ENCODE results near the gene PARG.
"Not testable (repeated sequence)": the region's sequence is repeated elsewhere in the genome, so short reads cannot be mapped to it uniquely, and the experiment has no call there.

PARG gene

DNA sequence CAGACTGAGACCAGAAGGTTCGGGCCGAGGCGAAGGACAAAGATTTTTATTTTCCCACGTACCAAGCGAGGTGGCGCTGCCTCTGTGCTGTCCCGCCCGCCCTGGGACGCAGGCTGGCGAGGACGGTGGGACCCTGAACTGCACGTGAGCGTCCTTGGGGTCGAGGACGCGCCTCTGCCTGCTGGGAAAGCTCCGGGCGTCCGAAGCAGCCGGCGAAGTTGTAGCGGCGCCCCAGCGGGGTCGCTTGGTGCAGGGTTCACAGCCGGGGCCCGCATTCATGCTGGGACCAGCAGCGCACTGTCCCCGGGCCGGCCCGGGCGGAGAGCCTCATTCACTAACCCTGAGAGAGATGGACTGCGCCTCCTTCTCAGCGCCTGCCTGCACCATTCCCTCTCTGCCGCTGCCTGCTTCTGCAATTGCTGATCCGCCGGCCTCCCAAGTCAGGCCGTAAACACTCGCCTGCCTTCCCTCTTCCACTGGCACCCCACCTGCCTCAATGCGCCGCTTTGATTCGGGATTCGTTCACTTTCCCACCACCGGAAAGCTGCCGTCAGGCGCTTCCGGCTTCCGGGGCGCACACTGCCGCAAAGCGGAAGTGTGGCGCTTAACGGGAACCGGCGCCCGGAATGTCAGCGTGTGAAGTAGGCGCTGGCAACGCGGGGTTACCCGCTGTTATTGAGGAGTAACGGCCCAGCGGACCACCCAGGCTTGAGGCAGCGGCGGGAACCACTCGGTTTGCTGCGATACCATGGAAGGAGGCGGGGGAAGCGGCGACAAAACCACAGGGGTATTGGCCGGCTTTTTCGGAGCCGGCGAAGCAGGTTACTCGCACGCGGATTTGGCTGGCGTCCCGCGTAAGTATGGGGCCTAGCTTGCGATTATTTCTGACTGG lies at the start of gene PARG, which contains the start of gene TIMM23B:
Gene PARG (minus strand): TSS at position 581 of the 892 bp plus-strand sequence. CDS start 302 bp downstream, at position 279.
Gene TIMM23B (plus strand): TSS at position 607 of the 892 bp plus-strand sequence. CDS start 142 bp downstream, at position 749.
- DNase-seq = peak; percentile 19 to 25

DNA sequence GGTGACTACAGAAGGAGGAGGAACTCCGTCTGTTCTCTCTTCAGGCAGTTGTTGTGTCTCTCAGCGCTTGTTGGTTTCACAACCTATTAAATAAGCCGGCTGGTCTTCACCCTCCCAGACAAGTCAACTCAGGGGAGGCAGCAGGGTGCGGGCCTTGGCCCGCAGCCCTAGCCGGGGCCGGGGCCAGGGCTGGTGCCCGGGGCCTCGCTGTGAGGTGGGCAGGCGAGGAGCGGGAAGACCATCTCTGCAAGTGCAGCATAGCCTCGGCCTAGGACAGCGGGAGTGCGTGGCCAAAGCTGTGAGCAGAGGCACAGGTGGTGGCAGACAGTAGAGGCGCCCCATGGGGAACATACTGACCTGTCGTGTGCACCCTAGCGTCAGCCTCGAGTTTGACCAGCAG lies 46.5 kb upstream of the PARG start, which contains the start of gene AGAP6:
Gene AGAP6 (plus strand): TSS at position 31 of the 400 bp plus-strand sequence. CDS start 310 bp downstream, at position 341.
- not testable (repeated sequence) for DNase-seq

DNA sequence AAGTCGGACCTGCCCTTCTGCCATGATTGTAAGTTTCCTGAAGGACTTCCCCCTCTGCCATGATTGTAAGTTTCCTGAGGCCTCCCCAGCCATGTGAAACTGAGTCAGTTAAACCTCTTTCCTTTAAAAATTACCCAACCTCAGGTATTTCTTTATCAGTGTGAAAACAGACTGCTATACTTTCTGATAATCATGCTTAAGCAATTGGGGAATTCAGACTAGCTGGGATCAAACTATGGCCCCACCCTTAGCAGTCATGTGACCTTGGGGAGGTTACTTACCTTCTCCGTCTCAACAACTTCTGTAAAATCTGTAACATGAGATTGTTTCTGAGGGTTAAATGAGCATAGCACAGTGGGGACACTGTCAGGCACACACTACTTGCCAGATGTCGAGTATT lies 45.4 kb upstream of the PARG start:
- not testable (repeated sequence) for DNase-seq

DNA sequence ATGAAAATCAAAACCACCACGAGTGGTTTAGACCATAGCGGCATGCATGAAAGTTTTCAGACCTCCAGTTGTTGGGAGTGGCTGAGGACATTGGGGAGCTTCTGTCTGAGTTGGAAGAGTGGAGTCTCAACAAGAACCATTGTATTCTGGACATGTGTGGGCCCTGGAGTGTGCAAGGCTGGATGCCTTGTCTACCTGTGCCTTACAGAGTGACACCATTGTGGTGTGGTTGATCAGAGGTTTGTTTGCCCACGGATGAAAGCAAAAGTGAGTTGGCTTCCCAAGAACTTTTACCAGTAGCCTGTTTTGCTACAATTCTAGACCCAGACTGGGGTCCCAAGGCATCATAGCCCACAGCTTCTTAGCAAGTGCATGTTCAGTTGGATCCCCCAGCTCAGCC lies 35.9 kb upstream of the PARG start:
- DNase-seq = not testable (repeated sequence)

DNA sequence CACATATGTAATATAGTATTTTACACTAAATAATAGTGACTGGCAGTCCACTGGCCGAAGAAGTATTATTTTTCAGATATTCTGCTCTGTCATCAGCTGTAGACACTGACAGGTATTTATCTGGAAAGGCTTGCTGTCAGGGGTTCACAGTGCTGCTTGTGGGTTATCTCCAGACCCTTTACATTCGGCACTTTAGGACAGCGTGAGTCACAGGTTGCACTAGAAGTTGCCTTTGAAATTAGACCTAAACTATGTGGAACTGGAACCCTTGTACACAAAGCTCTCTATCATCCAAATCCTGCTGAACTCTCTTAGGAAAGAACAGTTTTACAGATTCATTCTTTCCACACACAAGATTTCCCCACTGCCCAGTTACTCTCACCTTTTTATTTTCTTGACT lies 30.3 kb upstream of the PARG start:
- DNase-seq = not testable (repeated sequence)

DNA sequence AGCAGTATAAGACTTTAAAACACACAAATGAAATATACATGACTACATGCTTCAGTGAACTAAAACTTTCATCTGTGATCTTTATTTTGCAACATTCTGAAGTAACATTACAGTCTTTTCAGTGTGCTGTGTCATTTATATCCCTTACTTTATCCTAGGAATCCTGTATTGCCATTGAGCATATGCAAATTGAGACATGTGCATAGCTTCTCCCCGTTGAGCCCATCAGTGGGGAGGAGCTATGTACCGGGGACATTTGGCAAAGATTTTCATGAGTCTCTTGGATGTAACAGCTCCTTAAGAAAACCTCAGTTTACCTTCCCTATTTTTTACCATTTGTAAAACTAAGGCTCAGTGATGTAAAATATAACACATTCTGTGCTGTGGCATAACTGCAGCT lies 29.6 kb upstream of the PARG start:
- DNase-seq = not testable (repeated sequence)

DNA sequence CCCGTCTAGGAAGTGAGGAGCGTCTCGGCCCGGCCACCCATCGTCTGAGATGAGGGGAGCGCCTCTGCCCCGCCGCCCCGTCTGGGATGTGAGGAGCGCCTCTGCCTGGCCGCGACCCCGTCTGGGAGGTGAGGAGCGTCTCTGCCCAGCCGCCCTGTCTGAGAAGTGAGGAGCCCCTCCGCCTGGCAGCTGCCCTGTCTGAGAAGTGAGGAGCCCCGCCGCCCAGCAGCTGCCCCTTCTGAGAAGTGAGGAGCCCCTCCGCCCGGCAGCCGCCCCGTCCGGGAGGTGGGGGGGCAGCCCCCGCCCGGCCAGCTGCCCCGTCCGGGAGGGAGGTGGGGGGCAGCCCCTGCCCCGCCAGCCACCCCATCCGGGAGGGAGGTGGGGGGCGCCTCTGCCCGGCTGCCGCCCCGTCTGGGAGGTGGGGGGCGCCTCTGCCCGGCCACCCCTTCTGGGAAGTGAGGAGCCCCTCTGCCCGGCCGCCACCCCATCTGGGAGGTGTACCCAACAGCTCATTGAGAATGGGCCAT lies 28.6 kb upstream of the PARG start:
- not testable (repeated sequence) for DNase-seq

DNA sequence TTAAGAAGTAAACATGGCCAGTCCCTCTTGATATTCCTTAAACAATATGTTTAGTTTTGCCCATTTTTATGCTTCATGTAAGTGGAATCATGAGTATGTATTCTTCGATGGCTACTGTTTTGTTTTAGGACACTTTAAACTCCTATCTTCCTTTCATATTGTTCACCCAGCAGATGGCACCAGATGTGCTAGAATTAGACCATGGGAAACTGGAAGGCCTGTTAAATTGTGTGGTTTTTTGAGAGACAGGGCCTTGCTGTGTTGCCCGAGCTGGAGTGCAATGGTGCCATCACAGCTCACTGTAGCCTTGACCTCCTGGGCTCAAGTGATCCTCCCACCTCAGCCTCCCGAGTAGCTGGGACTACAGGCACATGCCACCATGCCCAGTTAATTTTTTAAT lies 11.3 kb upstream of the PARG start:
- not testable (repeated sequence) for DNase-seq

DNA sequence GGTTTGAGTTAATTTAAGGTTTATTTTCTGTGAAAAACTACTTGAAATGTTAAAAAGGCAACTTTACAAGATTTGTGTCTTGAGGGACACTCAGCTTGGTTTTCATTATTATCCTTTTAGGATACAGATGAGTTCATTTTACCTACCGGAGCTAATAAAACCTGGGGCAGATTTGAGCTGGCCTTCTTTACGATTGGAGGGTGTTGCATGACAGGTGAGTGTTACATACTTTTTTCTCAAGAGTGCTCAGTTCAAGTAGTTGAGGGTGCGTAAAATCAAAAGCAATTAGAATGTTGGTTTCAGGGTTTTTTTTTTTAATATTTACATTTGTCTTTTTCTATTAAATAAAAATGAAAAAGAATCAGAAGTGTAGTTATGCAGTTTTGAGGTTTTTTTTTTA lies 10.2 kb upstream of the PARG start:
- not testable (repeated sequence) for DNase-seq

DNA sequence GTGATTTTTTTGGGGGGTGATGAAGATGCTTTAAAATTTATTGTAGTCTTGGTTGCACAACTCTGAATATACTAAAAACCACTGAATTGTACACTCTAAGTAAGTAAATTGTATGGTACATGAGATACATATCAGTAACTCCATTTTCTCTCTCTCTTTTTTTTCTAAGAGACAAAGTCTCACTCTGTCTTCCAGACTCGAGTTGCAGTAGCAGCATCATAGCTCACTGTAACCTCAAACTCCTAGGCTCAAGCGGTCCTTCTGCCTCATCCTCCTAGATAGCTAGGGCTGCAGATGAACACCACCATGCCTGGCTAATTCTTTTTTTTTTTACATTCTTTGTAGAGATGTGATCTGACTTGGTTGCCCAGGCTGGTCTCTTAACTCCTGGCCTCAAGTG lies 6.9 kb upstream of the PARG start:
- DNase-seq = not testable (repeated sequence)

DNA sequence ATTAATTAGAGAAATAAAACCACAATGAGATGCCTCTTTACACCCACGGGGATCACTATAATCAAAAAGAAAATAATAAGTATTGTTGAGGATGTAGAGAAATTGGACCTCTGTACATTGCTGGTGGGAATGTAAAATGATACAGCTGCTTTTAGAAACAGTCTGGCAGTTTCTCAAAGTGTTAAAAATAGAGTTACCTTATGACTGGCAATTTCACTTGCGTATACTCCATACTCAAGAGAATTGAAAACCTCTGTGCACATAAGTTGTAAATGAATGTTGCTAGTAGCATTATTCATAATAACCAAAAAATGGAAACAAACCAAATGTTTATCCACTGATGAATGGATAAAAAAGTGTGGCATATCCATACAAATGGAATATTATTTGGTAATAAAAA lies 6.3 kb upstream of the PARG start:
- not testable (repeated sequence) for DNase-seq

DNA sequence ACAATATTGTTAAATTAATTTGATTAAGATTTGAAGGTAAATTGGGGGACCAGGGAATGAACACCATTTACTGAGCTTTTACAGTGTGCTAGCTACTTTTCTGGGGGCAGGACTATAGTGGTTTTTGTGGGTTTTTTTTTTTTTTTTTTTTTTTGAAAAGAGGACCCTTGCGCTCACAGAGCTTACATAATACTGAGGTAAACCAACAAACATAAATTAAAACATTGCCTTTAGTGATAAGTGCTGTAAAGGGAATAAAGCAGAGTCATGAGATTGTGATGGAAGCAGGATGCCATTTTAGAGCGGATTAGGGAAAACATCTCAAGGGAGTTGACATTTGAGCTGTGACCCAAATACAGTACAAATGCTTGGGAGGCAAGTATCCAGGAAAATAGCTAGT lies 1.8 kb upstream of the PARG start:
- not testable (repeated sequence) for DNase-seq

DNA sequence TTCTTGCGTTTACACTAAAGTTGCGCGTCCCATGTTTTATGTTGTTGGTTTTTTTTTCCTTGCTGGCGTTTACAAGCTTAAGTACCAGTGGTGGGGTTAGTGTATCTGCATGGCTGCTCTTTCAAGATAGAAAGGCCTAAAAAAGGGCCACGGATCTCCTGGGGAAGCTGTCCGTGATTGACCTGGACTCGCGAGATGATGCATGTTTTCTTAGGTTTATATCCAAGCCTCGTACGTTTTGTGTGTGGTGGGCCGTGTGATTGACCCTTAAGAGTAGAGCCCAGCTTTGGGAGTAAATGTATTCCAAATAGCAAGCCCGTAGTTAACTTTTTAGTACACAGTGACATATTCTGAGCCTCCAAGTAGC lies 495 bp upstream of the PARG start:
- not testable (repeated sequence) for DNase-seq

DNA sequence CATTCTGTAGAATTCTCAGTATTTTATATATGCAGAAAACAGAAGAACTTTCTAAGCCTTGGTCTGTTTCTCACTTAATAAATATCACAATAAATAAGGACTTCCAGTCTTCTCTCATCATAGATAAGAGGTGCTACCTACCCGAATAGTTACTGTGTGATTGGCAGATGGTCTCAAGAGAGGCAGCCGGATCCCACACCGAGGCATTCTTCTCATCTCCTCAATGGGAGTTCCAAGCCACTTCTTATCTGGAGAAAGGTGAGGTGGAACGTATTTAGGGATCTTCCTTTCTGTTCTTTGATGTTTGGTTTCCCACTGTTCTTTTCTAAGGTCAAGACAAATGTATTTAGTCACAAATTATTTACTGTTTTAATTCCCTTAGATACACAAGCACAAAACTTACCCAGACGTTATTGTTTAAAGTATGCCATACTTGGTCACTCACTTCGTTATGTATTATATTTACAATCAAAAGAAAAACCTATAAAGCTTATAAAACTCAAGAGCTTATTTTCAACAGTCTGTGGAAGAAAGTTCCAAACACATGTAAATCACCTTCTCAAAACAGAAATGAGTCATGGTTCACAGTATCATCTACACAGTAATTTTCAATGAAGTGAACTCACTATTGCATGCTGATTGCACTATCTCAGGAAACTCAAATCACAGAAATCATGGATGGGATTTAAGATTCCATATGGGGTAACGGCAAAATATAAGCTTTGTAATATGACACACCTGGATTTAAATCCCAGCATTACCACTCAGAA lies 9.7 kb downstream of the PARG start:
- not testable (repeated sequence) for DNase-seq

DNA sequence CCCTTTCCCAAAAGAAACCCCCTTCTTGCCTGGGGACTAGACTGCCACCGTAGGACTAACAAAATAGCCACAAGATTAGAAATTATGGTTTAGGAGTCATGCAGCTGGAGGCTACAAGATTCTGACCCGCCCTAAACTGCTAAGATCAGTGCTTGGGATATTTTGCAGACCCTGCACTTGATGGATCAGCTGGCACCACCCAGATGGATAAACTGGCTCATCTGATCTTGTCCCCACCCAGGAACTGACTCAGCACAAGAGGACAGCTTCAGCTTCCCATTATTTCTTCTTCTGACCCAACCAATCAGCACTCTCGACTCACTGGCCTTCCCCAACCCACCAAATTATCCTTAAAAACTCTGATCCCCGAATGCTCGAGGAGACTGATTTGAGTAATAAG lies 10.6 kb downstream of the PARG start:
- not testable (repeated sequence) for DNase-seq

DNA sequence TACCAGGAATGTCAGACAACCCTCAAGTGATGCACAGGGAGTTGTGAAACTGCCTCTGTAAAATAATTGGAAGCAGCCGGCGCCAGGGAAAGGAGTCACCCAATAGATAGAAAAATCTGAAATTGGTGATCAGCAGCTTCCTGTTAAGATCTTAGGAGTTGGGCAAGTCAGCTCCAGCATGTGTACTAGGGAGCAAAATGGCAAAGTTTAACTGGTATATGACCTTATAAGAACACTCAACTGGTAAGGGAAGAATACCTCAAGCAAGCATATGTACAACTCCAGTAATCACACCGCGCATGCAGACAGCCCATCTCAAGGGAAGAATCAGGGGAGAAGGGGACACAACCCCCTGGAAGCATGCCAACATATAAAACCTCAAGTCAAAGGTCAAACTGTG lies 18.3 kb downstream of the PARG start:
- not testable (repeated sequence) for DNase-seq

DNA sequence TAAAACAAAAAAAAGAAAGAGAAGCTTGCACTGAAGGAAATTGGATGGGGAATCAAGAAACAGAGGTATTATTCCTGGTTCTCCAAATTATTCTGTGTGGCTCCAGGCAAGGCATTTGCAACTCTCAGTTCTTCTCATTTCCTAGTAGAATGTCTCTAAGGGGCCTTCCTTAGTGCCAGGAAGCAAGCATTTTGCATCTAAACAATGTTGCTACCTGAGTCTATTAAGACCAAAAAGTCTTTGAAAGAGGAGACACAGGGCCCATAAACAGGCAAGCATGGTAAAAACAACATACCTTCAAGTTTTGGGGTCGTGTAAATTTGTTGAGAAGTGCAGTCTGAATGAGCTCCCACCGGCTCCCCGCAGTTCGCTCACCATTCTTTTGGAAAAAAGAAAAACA lies 19.8 kb downstream of the PARG start:
- not testable (repeated sequence) for DNase-seq

DNA sequence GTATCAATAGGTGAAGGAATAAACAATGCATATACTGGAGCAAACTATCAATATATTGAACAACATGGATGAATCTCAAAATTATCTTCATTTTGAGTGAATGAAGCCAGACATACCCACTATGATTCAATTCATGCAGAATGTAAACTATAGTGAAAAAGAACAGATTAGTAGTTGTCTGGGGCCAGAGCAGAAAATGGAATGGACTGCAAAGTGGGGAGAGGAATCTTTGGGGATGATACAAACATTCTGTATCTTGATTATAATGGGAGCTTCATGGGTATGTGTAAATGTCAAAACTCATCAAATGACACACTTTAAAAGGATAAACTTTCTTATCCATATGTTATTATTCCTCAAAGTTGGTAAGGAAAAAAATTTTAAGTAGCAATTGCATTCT lies 23.9 kb downstream of the PARG start:
- DNase-seq = not testable (repeated sequence)

DNA sequence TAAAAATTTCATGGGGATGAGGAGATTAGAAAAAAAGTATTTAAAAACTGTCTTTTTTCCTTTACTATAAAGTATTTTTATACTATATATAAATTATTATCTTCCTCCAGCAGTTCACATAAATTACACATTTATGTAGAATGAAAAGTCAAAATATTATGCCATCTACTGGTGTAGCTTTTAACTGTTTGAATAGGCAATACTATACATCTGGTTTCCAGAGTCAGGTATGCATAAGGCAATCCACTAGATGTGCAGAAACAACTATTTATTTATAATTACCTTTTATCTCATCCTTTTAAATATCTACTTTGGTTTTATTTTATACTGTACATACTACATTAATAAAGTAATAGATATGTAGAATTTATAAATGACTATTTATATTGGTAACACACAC lies 25.4 kb downstream of the PARG start:
- DNase-seq = not testable (repeated sequence)

DNA sequence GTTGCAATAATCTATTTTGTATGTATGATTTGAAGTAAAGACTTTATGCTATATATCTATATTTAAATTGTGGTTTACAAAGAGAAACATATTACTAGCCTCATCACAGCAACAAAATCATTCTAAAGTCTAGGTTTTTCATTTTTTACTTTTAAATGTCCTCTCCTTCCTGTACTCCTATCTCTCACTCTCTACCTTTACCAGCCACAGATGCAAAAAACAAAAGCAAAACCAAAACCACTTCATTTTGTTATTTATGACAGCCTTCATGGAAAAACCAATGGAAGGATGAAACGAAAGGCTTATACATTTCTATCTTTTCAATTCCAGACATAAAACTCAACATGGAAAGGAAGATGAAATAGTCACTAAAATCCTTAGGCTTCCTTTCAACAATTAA lies 31.5 kb downstream of the PARG start:
- not testable (repeated sequence) for DNase-seq

DNA sequence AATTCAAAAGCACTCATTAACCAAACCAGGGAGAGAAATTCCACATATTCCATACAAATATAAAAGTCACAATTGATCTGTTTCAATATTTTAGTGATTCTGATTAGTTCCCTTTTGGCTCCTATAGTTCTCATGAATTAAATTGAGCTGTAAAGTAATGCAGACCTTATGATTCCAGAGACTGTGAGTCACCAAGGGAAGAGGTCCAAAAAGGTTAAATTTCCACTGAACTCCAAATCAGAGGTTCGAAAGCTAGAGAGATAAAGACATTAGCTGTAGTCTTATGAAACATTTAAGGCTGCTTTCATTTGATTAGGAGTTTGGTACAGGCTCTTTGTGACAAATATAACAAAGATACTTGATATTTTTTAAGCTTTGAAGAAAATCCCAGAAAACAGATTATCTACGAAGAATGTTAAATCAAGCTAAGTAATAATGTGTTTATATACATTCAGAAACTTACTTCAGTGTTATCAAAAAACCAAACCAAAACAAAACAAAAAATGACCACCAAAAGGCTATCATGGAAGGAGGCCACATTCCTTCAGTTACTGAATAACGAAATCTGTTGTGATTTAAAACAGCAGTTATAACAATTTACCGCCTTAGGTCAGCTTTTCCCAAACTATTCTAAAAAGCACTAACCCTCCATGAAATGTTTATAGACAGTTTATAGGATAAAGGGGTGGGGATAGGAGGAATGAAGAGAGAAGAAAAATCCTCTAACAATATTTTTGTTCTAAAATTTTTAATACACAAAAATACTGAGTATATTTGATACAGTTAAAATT lies 33.3 kb downstream of the PARG start:
- not testable (repeated sequence) for DNase-seq

DNA sequence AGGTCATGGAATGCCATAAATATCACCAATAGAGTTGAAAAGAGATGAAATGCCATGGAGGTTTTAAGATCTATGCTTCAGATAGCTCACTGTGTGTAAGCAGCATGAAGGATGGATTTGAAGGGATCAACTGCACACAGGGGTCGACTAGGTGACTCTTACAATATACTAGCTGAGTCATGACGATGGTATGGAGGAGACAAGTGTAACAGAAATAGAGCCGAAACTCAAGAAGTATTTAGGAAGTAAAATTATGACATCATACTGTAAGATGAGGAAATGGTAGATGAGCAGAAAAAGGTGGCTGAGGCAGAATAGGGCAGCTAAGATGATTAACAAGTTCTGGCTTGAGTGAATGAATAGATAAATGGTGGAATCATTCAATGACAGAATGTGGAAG lies 38.0 kb downstream of the PARG start:
- not testable (repeated sequence) for DNase-seq
